NCI-H2029 (cell line): ENCODE results near the gene NDUFB11.
A peak's percentile ranks its signal among the peaks of the same experiment; 100 is the strongest.

ENCODE experiments used
- DNase-seq: peaks from one replicate; lab custom pipeline; 2025; lab: John Stamatoyannopoulos, UW

The NDUFB11 gene

GRCh38 chrX:47144626-47145394 is at the start of gene NDUFB11, which contains the start of gene RBM10:
NDUFB11 (minus strand) TSS chrX:47144702; CDS start chrX:47144679, 23 bp downstream.
RBM10 (plus strand) TSS chrX:47145221; CDS start chrX:47147482, 2,261 bp downstream.
- peak; percentile 92 for DNase-seq

- peak; percentile 87 for DNase-seq
Observed at GRCh38 chrX:47193475-47194193, 49.1 kb upstream of the NDUFB11 start, which contains the start of gene UBA1. UBA1 (plus strand) TSS chrX:47193829; CDS start chrX:47198803, 4,974 bp downstream.

DNA sequence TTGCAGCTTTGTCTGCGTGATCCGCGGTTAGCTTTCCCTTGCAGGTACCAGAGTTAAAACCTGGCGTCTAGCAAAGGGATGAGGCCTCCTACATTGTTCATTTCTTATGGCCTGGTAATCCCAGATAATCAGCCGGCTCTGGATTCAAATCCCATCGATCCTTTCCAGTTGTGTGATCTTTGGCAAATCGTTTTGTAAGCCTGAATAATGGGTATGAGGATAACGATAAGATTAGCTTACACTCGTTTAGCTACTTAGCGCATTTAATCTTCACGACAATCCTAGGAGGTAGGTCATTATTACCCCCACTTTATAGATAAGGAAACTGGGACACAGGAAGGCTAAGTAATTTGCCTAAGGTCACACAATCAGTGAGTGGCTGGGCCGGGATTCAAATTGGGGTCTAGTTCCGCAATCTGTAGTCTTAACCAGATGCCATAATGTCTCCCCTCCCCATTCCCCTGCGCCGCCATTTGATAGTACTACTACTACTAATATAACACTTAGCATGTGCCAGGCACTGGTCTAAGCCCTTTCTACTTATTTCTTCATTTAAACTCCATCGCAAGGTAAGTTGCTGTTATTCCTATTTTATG is 47.4 kb upstream of the NDUFB11 start:
- no peak for DNase-seq

DNA sequence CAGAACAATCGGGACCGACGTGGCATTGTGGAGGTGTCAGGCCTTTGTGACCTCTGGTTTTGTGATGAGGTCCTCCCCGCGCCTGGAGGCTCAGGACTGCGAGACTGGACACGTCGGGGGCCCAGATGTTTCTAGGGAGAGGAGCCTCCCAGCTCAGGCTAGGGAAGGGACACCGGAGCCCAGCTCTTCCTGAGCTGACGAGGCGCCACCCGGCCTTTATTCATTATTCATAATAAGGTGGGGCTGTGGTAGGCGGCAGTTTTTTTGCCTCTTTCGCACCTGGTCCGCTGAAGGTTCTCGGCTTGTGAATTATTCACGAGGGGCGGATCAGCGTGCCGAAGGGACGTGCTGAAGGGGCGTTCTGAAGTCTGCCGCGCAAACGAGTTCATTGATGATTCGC is 46.8 kb upstream of the NDUFB11 start:
- peak; percentile 7 for DNase-seq

GRCh38 chrX:47190445-47191269 is 46.2 kb upstream of the NDUFB11 start:
- peak; percentile 79 for DNase-seq

- DNase-seq, result no peak
Observed at GRCh38 chrX:47189906-47190305, 45.4 kb upstream of the NDUFB11 start.

DNA sequence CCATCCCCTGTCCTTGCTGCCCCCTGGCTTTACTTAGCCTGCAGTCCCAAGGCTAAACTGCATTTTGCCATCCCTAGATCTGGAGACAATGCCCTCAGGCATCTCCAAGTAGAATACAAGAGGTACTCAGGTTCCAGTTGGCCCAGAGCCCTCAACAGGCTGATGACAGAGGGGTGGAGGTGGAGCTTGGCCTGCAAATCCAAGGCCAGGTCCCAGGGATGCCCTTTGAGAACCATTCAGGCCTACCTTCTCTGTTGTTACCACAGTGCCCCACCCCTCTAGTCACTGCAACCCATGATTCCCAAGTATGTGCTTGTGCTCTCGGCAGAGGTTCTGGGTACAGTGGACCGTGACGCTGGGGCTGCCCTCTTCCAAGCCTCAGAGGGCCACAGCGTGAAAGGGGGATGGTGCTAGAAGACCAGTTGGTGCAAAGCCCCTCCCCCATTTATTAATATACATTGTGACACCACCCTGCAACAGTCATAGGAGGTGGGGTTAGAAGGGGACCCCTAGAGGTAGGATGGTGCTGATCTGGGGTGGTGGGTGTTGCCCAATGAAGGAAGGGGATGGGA is 42.7 kb upstream of the NDUFB11 start:
- DNase-seq, result peak; percentile 37

DNA sequence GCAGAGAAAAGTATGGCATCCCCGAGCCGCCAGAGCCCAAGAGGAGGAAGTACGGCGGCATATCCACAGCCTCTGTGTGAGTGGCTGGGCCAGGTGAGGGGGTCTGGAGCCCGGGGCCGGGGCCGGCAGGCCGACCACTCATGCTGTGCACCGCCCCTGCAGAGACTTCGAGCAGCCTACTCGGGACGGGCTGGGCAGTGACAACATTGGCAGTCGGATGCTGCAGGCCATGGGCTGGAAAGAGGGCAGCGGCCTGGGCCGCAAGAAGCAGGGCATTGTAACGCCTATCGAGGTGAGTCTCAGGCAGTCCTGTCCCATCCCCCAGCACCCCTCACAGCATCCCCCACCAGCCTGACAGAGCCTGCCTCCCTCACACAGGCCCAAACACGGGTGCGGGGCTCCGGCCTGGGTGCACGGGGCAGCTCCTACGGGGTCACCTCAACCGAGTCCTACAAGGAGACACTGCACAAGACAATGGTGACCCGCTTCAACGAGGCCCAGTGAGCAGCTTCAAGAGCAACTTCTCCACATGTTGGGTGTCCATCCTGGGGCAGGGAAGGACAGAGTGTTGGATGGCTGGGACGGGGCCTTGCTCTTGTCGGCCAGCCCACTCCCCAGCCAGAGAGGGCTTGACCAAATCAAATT is 41.7 kb upstream of the NDUFB11 start:
- no peak for DNase-seq

DNA sequence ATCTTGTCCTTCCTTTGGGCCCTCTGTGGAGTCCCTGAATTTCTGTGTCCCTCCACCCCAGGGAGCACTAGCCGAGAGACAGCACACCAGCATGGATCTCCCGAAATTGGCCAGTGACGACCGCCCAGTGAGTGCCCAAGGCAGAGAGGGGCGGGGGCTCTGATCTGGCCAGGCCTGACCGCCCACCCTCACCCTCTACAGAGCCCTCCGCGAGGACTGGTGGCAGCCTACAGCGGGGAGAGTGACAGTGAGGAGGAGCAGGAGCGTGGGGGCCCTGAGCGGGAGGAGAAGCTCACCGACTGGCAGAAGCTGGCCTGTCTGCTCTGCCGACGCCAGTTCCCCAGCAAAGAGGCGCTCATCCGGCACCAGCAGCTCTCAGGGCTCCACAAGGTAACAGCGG is 40.7 kb upstream of the NDUFB11 start:
- no peak for DNase-seq

GRCh38 chrX:47184486-47184885 is 40.0 kb upstream of the NDUFB11 start:
- no peak for DNase-seq

DNA sequence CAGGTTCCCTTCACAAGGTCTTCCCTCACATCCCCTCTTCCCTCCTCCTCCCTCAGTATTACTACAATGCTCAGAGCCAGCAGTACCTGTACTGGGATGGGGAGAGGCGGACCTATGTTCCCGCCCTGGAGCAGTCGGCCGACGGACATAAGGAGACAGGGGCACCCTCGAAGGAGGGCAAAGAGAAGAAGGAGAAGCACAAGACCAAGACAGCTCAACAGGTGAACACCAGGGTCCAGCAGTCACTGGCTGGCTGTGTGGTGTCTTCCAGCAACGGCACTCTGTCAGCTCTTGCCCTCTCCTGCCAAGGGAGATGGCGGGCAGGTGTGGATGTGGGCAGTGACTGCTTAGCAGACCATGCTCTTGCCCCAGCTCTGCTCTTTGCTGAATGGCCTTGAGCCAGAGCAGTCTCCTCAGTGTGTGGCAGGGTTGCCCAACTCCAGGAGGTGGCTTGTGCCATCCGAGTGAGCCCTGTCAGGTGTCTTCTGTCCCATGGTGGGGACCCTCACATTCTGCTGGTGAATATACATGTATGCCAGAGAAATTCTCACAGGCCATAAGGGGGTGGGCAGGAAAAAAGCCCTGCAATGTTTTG is 37.7 kb upstream of the NDUFB11 start:
- DNase-seq, result no peak

DNA sequence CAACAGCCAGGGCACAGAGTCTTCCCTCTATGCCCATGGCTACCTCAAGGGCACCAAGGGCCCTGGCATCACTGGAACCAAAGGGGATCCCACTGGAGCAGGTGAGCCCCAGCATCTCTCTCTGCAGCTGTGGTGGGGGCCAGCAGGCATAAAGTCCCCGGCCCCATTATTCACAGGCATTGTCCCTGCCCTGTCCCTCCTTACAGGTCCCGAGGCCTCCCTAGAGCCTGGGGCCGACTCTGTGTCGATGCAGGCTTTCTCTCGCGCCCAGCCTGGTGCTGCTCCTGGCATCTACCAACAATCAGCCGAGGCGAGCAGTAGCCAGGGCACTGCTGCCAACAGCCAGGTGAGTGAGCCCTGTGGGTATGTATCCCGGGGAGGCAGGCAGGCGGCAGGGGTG is 36.8 kb upstream of the NDUFB11 start:
- DNase-seq, result no peak

- no peak for DNase-seq
Observed at GRCh38 chrX:47180346-47180745, 35.8 kb upstream of the NDUFB11 start.

DNA sequence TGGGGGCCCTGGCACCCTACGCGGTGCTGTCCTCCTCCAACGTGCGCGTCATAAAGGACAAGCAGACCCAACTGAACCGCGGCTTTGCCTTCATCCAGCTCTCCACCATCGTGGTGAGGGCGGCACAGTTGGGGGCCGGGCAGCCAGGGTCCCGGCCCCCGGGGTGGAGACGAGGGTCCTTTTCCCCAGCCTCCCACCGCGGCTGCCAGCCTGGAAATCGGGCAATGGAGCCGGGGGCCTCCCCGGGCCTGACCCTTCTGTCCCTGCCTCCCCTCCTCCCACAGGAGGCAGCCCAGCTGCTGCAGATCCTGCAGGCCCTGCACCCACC is 35.4 kb upstream of the NDUFB11 start:
- no peak for DNase-seq

DNA sequence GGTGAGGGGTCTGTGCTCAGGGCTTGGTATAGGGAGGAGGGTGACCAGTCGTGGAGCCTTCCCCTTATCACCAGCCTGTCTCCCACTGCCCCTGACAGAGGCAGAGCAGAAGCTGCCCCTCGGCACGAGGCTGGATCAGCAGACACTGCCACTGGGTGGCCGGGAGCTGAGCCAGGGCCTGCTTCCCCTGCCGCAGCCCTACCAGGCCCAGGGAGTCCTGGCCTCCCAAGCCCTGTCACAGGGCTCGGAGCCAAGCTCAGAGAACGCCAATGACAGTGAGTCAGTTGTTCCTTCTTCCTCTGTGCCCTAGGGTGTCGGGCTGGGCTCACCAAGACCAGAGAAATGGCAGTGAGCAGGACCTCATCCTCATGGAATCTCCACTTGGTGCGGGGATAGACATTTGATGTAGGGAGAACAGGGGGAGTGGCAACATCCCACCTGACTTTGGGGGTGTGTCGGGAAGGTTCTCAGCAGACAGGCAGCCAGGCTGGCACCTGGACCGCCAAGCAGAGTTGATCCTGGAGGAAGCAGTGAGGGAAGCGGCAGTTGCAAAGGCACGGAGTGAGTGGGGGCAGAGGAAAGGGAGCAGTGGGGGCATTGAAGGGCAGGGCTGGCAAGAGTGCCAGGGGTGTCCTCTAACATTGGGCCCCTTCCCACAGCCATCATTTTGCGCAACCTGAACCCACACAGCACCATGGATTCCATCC is 34.9 kb upstream of the NDUFB11 start:
- DNase-seq, result no peak

DNA sequence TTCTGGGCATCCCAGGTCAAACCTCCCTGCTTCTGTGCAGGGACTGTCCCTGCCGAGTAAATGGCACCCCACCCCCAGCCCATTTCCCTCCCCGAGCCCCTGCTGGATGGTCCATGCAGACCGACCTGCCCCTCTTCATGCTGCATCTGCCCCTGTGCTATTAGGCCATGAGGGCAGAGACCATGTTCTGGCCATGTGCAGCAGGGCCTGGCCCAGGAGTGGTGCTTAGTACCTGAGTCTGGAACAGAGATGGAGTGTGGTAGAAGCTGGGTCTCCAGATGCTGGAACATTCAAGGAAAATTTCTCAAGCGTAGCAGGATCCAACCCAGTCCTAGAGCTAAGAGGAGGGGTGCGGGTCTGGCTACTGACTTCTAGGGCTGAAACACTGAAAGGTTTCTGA is 33.8 kb upstream of the NDUFB11 start:
- no peak for DNase-seq

DNA sequence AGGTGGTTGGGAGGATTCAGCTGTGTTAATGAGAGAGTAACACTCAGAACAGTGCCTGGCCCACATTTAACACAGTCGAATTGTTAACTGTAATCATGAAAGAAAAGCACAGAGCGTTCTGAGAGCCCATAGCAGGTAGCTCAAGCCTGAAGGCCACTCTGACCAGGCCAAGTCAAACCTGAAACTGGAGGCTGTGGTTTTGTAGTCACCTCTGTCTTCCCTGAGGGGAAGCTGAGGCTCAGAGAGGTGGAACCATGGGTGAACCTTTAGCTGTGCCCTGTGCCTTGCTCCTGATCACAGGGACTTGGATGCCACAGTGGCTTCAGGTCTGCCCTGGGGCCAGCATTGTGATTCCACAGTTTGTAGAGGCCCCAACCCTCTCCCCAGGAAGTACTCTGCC is 32.6 kb upstream of the NDUFB11 start:
- DNase-seq, result no peak

- no peak for DNase-seq
Observed at GRCh38 chrX:47176101-47176740, 31.7 kb upstream of the NDUFB11 start.

- no peak for DNase-seq
Observed at GRCh38 chrX:47175588-47175980, 31.1 kb upstream of the NDUFB11 start.
